Putamen (tissue), 1 donor: Measurements from ENCODE around the gene EXOG.

Experiments used
- DNase-seq: peaks from one replicate; pipeline ENCODE4 v3.0.0-alpha.2; 2016; ENCODE audit warnings: low spot score

Gene EXOG

DNA sequence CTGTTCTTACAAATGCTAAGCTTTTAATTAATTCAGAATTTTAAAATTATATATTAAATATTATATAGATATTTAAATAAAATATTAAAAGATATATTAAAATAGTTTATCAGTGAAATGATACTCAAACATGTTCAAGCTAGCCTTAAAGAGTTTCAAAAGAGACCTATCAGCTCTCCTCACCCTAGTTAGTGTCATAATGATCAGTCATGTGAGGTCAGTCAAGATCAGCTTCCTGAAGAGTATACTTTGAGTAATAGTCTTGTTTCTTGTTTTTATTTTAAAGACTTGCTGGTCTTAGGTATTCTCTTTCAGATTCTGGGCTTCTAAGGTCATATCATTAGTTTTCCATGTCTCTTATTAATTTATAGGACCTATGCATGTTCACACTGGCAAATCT, 14.5 kb downstream of the EXOG start:
- DNase-seq, result no peak

GRCh38 chr3:38511546-38511945, 15.4 kb downstream of the EXOG start:
- no peak for DNase-seq

DNA sequence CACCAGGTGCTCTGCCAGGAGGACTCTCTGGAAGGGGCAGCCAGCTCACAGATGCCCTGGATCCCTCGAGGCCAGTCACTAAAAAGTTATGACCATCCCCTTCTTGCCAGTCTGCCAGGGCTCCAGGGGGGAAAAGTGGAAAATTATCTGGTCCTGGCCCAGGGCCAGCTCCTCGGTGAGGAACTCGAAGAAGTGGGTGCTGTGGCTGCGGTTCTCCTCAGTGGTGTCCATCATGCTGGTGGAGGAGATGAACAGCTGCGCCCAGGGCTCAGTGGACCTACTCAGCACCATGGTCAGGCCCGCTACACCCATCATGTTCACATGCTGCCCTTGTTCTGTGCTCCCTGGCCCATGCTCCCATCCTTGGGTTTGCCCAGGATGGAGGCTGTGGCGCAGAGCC, 19.2 kb downstream of the EXOG start:
- DNase-seq, result no peak

DNA sequence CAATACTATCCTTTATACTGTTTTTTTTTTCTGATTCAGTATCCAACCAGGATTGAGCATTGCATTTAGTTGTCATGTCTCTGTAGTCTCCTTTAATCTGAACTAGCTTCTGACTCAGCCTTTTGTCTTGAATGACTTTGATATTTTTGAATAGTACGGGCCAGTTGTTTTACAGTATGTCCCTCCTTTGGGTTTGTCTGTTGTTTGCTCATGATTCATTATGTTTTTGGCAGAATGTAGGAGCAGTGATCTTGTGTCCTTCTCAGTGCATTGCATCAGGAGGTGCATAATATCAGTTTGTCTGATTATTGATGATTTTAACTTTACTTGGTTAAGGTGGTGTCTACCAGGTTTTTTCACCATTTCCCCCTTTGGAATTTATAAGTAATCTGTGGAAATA, 20.5 kb downstream of the EXOG start:
- no peak for DNase-seq

DNA sequence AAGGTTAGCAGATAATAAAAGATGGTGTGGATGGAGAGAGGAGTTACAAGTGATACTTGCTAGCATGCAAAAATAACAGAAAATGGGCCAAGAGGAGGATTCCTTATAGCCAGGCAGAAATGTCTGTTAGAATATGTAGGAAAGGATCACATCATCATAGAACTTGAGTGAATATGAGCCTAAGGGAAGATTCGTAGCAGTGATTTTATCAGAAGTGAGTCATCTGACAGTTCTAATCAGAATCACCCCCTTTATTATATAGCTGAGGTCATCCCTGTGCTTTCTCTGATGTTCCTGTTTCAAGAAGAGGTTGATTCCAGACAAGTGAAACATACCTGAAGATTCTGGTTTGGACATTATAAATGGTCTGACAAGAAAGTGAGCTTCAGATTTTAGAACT, 22.9 kb downstream of the EXOG start:
- DNase-seq, result no peak

- DNase-seq, result no peak
These were observed 23.5 kb downstream of the EXOG start for GRCh38 chr3:38519651-38520050.

- peak; percentile 38 for DNase-seq
These were observed 25.3 kb downstream of the EXOG start for GRCh38 chr3:38521391-38521987.

- DNase-seq, result no peak
These were observed 25.9 kb downstream of the EXOG start for GRCh38 chr3:38522002-38522401.

DNA sequence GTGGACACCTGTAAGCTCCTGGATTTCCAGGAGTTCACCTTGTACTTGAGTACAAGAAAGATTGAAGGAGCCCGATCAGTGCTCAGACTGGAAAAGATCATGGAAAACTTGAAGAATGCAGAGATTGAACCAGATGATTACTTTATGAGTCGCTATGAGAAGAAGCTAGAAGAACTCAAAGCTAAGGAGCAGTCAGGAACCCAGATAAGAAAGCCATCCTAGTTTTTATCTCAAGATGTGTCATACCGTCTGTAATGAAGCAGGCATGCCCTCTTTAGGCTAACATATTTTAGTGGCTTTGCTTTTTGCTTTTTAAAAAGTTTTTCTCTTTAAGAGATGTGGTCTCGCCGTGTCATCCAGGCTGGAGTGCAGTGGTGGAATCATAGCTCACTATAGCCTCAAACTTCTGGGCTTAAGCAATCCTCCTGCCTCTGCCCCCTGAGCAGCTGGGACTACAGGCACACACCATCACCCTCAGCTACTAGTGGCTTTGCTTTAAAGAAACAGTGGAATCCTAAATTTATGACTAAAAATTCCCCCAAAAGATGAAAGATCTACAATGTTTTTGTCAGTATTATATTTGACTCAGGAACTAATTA, 28.1 kb downstream of the EXOG start:
- no peak for DNase-seq

- no peak for DNase-seq
These were observed 30.7 kb downstream of the EXOG start for GRCh38 chr3:38526792-38527191.

- DNase-seq, result no peak
These were observed 32.3 kb downstream of the EXOG start for GRCh38 chr3:38528457-38528856.

DNA sequence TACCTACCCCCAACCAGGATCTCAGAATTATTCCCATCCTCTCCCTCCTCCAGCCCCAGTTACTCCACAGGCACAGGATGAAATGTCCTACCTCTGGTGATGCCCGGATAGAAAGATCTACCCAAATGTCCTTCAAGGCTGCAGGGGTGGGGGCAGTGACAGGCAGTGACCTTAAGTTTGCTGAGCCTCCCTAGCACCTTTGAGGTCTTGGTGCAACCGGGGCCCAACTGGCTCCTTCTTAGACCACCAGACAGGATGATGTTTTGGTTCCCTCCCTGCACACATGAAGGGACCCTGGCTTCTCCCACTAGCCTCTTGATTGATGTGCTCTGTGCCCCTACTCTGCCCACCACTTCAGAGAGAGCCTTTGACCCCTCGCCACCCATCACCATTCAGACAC, 36.4 kb downstream of the EXOG start:
- no peak for DNase-seq

DNA sequence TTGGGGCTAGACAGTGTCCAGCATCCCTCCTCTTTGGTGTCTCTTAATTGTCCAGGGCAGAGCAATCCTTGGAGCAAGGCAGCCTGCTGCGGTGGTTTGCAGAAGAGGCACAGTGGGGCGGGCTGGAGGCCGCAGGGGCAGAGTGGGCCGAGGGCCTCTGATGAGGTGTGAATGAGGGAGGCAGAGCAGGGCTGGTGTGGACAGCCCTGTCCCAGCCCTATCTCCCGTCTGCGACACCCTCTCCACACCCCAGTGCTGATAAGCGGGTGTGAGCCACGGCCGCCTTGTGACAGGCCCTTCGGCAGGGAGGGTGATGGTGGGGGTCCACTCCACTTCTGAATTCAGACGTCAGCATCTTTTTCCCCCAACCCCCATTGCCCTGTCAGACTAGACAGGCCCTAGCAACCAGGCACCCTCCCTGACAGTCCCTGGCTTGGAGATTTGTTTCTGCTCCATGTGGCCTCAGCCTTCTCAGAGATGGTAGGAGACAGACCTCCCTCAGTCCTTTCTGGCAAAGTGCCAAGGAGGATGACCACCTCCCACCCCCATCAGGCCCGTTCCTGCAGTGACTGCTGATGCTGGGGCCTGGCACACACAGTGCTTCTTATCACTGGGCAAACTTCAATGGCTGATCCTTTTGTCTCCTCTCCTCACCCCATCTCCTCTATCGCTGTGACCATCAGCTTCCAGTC, 37.3 kb downstream of the EXOG start:
- no peak for DNase-seq

DNA sequence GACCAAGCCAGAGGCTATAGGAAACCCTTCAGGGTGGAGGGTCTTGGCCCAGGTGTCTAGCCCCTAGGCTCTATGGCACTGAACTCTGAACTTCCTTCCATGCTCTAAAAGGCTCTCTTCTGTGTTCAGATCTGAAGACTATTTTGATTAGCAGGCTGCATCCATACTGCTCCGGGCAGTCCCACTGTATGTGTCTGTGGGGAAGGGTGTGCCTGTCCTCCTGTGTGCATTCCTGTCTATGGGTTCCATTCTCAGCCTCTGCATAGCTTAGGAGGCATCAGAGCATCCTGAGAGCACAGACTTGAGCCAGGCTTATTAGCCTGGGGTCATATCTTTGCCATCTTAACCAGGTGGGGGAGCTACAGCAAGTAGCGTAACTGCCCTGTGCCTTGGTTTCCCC, 38.0 kb downstream of the EXOG start:
- no peak for DNase-seq

DNA sequence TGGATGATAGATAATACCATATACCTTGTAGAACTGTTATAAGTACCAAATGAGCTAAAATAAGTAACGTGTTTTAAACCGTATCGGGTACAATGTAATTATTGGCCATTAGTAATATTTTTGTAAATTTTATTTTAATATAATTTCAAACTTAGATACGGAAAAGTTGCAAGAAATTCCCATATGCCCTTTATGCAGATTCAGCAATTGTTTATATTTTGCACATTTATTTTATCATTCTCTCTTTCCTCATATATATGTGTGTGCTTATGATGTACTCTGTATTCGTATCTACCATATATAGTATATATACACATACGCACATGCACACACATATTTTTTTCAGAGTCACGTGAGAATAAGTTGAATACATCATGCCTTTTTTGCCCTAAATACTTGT, 38.5 kb downstream of the EXOG start:
- no peak for DNase-seq

DNA sequence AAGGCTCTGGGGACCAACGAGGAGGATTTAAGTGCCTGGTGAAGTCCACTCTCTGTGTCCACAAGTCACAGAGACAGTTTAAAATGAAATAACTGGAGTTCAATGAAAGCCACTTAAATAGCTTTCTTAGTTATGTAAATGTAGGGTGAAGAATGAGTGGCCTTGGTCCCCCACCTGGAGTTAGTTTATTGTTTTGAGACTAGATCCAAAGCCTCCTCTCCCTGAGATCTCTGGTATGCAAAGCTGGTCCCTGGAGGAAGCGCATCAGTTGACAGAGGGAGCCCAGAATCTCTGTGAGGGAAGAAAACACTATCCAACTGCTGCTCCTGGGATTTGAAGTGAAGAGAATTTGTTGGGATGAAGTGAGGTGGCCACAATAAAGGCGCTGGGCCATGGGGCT, 40.5 kb downstream of the EXOG start:
- DNase-seq, result no peak

- no peak for DNase-seq
These were observed 42.7 kb downstream of the EXOG start for GRCh38 chr3:38538773-38539353.

DNA sequence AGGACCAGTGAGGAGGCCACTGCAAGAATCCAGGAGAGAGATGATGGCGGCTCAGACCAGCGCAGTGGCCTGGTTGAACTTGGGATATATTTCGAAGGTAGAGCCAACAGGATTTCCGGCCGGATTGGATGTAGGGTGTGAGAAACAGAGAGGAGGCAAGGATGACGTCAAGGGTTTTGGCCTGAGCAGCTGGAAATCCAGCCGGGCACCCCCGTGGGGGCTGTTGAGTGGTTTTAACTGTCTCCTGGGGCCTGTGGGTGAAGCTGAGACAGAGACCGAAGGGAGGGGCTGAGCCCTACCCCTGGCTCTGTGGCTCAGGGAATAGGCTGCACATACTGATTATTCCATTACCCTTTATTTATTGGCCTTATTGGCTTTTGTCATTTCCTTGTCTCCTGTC, 45.7 kb downstream of the EXOG start:
- no peak for DNase-seq

- no peak for DNase-seq
These were observed 46.5 kb downstream of the EXOG start for GRCh38 chr3:38542401-38543298.

DNA sequence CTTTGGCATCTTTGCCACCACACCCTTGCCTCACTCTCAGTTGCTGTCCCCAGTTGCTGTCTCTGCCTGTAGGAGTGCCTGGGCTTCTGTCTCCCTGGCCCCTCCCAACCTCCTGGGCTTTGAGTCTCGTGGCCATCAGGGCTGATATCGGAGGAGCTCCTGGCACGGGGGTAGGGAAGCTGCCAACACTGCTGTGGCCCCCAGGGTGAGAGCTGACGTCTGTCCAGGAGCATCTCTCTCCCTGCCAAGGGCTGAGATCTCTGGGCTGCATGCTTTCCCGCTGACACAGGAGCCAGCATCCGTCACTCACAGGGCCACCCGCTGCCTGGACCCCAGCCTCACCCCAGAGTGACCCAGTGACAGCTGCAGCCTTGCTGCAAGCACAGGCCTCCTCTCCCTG, 47.4 kb downstream of the EXOG start:
- DNase-seq, result no peak

DNA sequence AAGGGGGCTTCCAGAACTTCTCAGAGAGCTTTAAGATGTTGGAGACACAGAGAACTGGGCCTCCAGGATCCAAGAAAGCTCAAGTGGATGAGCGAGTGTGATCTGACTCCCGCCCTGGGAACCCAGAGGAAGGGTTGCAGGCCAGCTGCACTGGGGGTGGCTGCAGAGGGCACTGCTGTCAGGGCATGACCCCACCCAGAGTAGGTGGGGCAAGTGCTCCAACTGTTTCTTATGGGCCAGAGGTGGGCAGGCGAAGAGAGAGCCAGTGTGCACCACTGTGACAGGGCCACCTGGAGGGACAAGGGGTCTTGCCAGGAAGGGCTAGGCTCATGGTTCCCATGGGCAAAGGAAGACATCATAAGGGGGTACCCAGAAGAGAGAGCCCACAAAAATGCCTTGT, 48.8 kb downstream of the EXOG start:
- DNase-seq, result no peak

DNA sequence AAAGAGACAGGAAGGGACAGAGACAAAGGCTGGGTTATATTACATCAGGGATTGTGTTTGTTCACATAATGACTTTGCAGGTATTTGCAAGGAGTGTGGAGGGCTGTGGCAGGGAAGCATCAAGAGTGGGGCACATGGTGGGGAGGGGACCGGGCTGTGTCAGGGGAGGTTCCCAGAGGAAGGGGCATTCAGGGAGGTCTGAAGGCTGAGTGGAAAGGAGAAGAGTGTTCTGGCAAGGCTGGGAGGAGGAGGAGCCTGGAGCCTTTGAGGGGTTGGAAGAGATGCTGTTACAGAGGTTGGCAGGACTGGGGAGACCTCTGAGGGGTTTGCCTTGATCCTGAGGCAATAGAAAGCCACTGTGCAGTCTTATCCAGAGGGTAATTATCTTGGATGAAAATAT, 49.4 kb downstream of the EXOG start:
- no peak for DNase-seq
